CD4-positive, alpha-beta T cell treated with Interferon alpha-2 for 1 hour (primary cell): Measurements from ENCODE around the gene LSAMP.
"Not testable (repeated sequence)": the region's sequence is repeated elsewhere in the genome, so short reads cannot be mapped to it uniquely, and the experiment has no call there.

Experiments
- DNase-seq, 2 donors: peaks; one replicate each; pipeline ENCODE4 v3.0.0-alpha.2; 2020 to 2022

The LSAMP gene

GRCh38 chr3:115783938-115784738 is 661.1 kb downstream of the LSAMP start:
- peak; percentile 89 to 91 for DNase-seq

GRCh38 chr3:115783426-115783825 is 661.9 kb downstream of the LSAMP start:
- not testable (repeated sequence) for DNase-seq

- DNase-seq, result no peak
These were observed 666.3 kb downstream of the LSAMP start for GRCh38 chr3:115779011-115779410.

GRCh38 chr3:115772951-115773350 is 672.3 kb downstream of the LSAMP start:
- no peak for DNase-seq

- no peak for DNase-seq
These were observed 676.6 kb downstream of the LSAMP start for GRCh38 chr3:115768661-115769060.

- DNase-seq, result no peak
These were observed 678.5 kb downstream of the LSAMP start for GRCh38 chr3:115766587-115767482.

GRCh38 chr3:115761927-115762305 is 683.4 kb downstream of the LSAMP start:
- DNase-seq, result no peak

- no peak for DNase-seq
These were observed 684.6 kb downstream of the LSAMP start for GRCh38 chr3:115760716-115761115.

- no peak for DNase-seq
These were observed 687.1 kb downstream of the LSAMP start for GRCh38 chr3:115758076-115758763.

GRCh38 chr3:115752978-115753377 is 692.3 kb downstream of the LSAMP start:
- not testable (repeated sequence) for DNase-seq
